Measurements from ENCODE around the gene NCKAP5L.
A peak's percentile ranks its signal among the peaks of the same experiment; 100 is the strongest.

NCKAP5L gene

GRCh38 chr12:49761677-49762467 lies 66.3 kb downstream of the NCKAP5L start:
- no peak overlapping the region for H3K4me3 ChIP-seq (ENCODE audit: extremely low read depth, insufficient read depth, low read length, poor library complexity, severe bottlenecking)
- no peak overlapping the region for H3K27ac ChIP-seq (ENCODE audit: low read depth, low read length, severe bottlenecking)
- no peaks in the 10 kb centered on the region for H3K9me3 ChIP-seq (ENCODE audit: control insufficient read depth, low read length)
- H3K4me1 ChIP-seq (ENCODE audit: control insufficient read depth, insufficient read depth, low read length, poor library complexity, severe bottlenecking): no peaks in the 10 kb centered on the region
- peaks cover 84% of the 10 kb centered on the region for H3K36me3 ChIP-seq (ENCODE audit: control insufficient read depth, insufficient read depth, low read length)
- 100% methylated on average over 2 of the region's 4 CpGs for WGBS, 2 experiments (ENCODE audit: insufficient coverage in 2 of 2)

- peaks cover 37% of the 10 kb centered on the region for H3K4me1 ChIP-seq (ENCODE audit: control insufficient read depth, insufficient read depth, low read length, poor library complexity, severe bottlenecking)
- no peaks in the 10 kb centered on the region for H3K9me3 ChIP-seq (ENCODE audit: control insufficient read depth, low read length)
- H3K27ac ChIP-seq (ENCODE audit: low read depth, low read length, severe bottlenecking): peak overlapping the region; percentile 69
- no peak overlapping the region for H3K4me3 ChIP-seq (ENCODE audit: extremely low read depth, insufficient read depth, low read length, poor library complexity, severe bottlenecking)
- WGBS, 2 experiments (ENCODE audit: insufficient coverage in 2 of 2): 93% methylated on average over 1 of the region's 1 CpG
- peaks cover 77% of the 10 kb centered on the region for H3K36me3 ChIP-seq (ENCODE audit: control insufficient read depth, insufficient read depth, low read length)
Measured at GRCh38 chr12:49750996-49751393, 77.2 kb downstream of the NCKAP5L start.

GRCh38 chr12:49750027-49750995 lies 77.9 kb downstream of the NCKAP5L start:
- peak overlapping the region; percentile 69 for H3K27ac ChIP-seq (ENCODE audit: low read depth, low read length, severe bottlenecking)
- no peaks in the 10 kb centered on the region for H3K9me3 ChIP-seq (ENCODE audit: control insufficient read depth, low read length)
- WGBS, 2 experiments (ENCODE audit: insufficient coverage in 2 of 2): 73 to 87% methylated on average over 4 to 5 of the region's 8 CpGs
- peaks cover 74% of the 10 kb centered on the region for H3K36me3 ChIP-seq (ENCODE audit: control insufficient read depth, insufficient read depth, low read length)
- H3K4me3 ChIP-seq (ENCODE audit: extremely low read depth, insufficient read depth, low read length, poor library complexity, severe bottlenecking): no peak overlapping the region
- H3K4me1 ChIP-seq (ENCODE audit: control insufficient read depth, insufficient read depth, low read length, poor library complexity, severe bottlenecking): peaks cover 37% of the 10 kb centered on the region

GRCh38 chr12:49748800-49749199 lies 79.4 kb downstream of the NCKAP5L start:
- 92 to 100% methylated on average over 2 of the region's 3 CpGs for WGBS, 2 experiments (ENCODE audit: insufficient coverage in 2 of 2)
- Histone ChIP-seq H3K27ac (ENCODE audit: low read depth, low read length, severe bottlenecking) (no peak overlapping the region), H3K36me3 (ENCODE audit: control insufficient read depth, insufficient read depth, low read length) (peaks cover 71% of the 10 kb centered on the region)

GRCh38 chr12:49748306-49748705 lies 79.9 kb downstream of the NCKAP5L start:
- Histone ChIP-seq H3K4me1 (ENCODE audit: control insufficient read depth, insufficient read depth, low read length, poor library complexity, severe bottlenecking) (peaks cover 32% of the 10 kb centered on the region), H3K9me3 (ENCODE audit: control insufficient read depth, low read length) (no peaks in the 10 kb centered on the region), H3K36me3 (ENCODE audit: control insufficient read depth, insufficient read depth, low read length) (peaks cover 68% of the 10 kb centered on the region), H3K4me3 (ENCODE audit: extremely low read depth, insufficient read depth, low read length, poor library complexity, severe bottlenecking) (no peak overlapping the region), H3K27ac (ENCODE audit: low read depth, low read length, severe bottlenecking) (no peak overlapping the region)
- WGBS, 2 experiments (ENCODE audit: insufficient coverage in 2 of 2): no CpG with 5 or more reads among the region's 1 CpG

More at GRCh38 chr12:49748800-49749199, 79.4 kb downstream of the NCKAP5L start:
- Histone ChIP-seq H3K4me3 (ENCODE audit: extremely low read depth, insufficient read depth, low read length, poor library complexity, severe bottlenecking) (no peak overlapping the region), H3K9me3 (ENCODE audit: control insufficient read depth, low read length) (no peaks in the 10 kb centered on the region), H3K4me1 (ENCODE audit: control insufficient read depth, insufficient read depth, low read length, poor library complexity, severe bottlenecking) (peaks cover 37% of the 10 kb centered on the region)

GRCh38 chr12:49744363-49744885 lies 83.8 kb downstream of the NCKAP5L start:
- H3K9me3 ChIP-seq (ENCODE audit: control insufficient read depth, low read length): no peaks in the 10 kb centered on the region
- 85 to 92% methylated on average over 2 to 3 of the region's 3 CpGs for WGBS, 2 experiments (ENCODE audit: insufficient coverage in 2 of 2)
- peaks cover 20% of the 10 kb centered on the region for H3K4me1 ChIP-seq (ENCODE audit: control insufficient read depth, insufficient read depth, low read length, poor library complexity, severe bottlenecking)
- H3K36me3 ChIP-seq (ENCODE audit: control insufficient read depth, insufficient read depth, low read length): peaks cover 47% of the 10 kb centered on the region
- no peak overlapping the region for H3K4me3 ChIP-seq (ENCODE audit: extremely low read depth, insufficient read depth, low read length, poor library complexity, severe bottlenecking)
- H3K27ac ChIP-seq (ENCODE audit: low read depth, low read length, severe bottlenecking): no peak overlapping the region

GRCh38 chr12:49741882-49742620 lies 86.2 kb downstream of the NCKAP5L start:
- 0% methylated on average over 16 to 31 of the region's 35 CpGs for WGBS, 2 experiments (ENCODE audit: insufficient coverage in 2 of 2)
- Histone ChIP-seq H3K4me1 (ENCODE audit: control insufficient read depth, insufficient read depth, low read length, poor library complexity, severe bottlenecking) (peaks cover 15% of the 10 kb centered on the region), H3K9me3 (ENCODE audit: control insufficient read depth, low read length) (no peaks in the 10 kb centered on the region), H3K4me3 (ENCODE audit: extremely low read depth, insufficient read depth, low read length, poor library complexity, severe bottlenecking) (peak overlapping the region; percentile 81), H3K27ac (ENCODE audit: low read depth, low read length, severe bottlenecking) (peak overlapping the region; percentile 99), H3K36me3 (ENCODE audit: control insufficient read depth, insufficient read depth, low read length) (peaks cover 32% of the 10 kb centered on the region)
